Effector memory CD4-positive, alpha-beta T cell (primary cell): ENCODE data around the gene CCDC126.
"Not testable (repeated sequence)": the region's sequence is repeated elsewhere in the genome, so short reads cannot be mapped to it uniquely, and the experiment has no call there.

Source experiments
- DNase-seq, 3 donors: peaks; one replicate each; pipeline ENCODE4 v3.0.0-alpha.2; 2020
- H3K27ac ChIP-seq: 2 replicates; pipeline ENCODE4 v1.7.0; 2013; ENCODE audit warnings: mild to moderate bottlenecking, low read length, moderate library complexity; ENCODE audit not compliant: insufficient read depth, poor library complexity, severe bottlenecking
- H3K27me3 ChIP-seq: replicated peaks from 2 replicates; pipeline ENCODE4 v1.7.0; 2013; ENCODE audit warnings: mild to moderate bottlenecking, low read length; ENCODE audit not compliant: insufficient read depth, control insufficient read depth, poor library complexity, severe bottlenecking
- H3K36me3 ChIP-seq: 2 replicates; pipeline ENCODE4 v1.7.0; 2013; ENCODE audit warnings: mild to moderate bottlenecking, low read length, moderate library complexity; ENCODE audit not compliant: control insufficient read depth, insufficient read depth
- H3K4me1 ChIP-seq: 2 replicates; pipeline ENCODE4 v1.7.0; 2013; ENCODE audit warnings: low read length, mild to moderate bottlenecking; ENCODE audit not compliant: control insufficient read depth, insufficient read depth, poor library complexity, severe bottlenecking
- H3K4me3 ChIP-seq: 2 replicates; pipeline ENCODE4 v1.7.0; 2013; ENCODE audit warnings: low read length, low read depth, mild to moderate bottlenecking; ENCODE audit not compliant: insufficient read depth, poor library complexity, severe bottlenecking
- H3K9me3 ChIP-seq: 2 replicates; pipeline ENCODE4 v1.7.0; 2013; ENCODE audit warnings: mild to moderate bottlenecking, low read length, moderate library complexity; ENCODE audit not compliant: control insufficient read depth

CCDC126 gene

GRCh38 chr7:23661385-23661784, 64.2 kb downstream of the CCDC126 start:
- H3K4me3 ChIP-seq: no peak overlapping the region
- no peaks in the 10 kb centered on the region for H3K9me3 ChIP-seq
- no peaks in the 10 kb centered on the region for H3K27me3 ChIP-seq
- H3K27ac ChIP-seq: no peak overlapping the region
- DNase-seq: no peak
- no peaks in the 10 kb centered on the region for H3K36me3 ChIP-seq
- no peaks in the 10 kb centered on the region for H3K4me1 ChIP-seq

- H3K27me3 ChIP-seq: no peaks in the 10 kb centered on the region
- H3K4me1 ChIP-seq: no peaks in the 10 kb centered on the region
- no peak overlapping the region for H3K4me3 ChIP-seq
- DNase-seq: no peak
- H3K27ac ChIP-seq: no peak overlapping the region
- H3K36me3 ChIP-seq: no peaks in the 10 kb centered on the region
- no peaks in the 10 kb centered on the region for H3K9me3 ChIP-seq
Observed at GRCh38 chr7:23662124-23662983, 65.2 kb downstream of the CCDC126 start.

- H3K4me1 ChIP-seq: no peaks in the 10 kb centered on the region
- no peaks in the 10 kb centered on the region for H3K27me3 ChIP-seq
- H3K36me3 ChIP-seq: no peaks in the 10 kb centered on the region
- H3K4me3 ChIP-seq: no peak overlapping the region
- DNase-seq: no peak
- no peaks in the 10 kb centered on the region for H3K9me3 ChIP-seq
- H3K27ac ChIP-seq: no peak overlapping the region
Observed at GRCh38 chr7:23662984-23663313, 65.8 kb downstream of the CCDC126 start.

GRCh38 chr7:23664122-23664521, 66.9 kb downstream of the CCDC126 start:
- H3K4me1 ChIP-seq: no peaks in the 10 kb centered on the region
- H3K27ac ChIP-seq: no peak overlapping the region
- no peaks in the 10 kb centered on the region for H3K9me3 ChIP-seq
- no peak overlapping the region for H3K4me3 ChIP-seq
- H3K27me3 ChIP-seq: no peaks in the 10 kb centered on the region
- H3K36me3 ChIP-seq: no peaks in the 10 kb centered on the region
- DNase-seq: no peak

GRCh38 chr7:23672033-23672432, 74.9 kb downstream of the CCDC126 start:
- no peaks in the 10 kb centered on the region for H3K36me3 ChIP-seq
- no peak for DNase-seq
- H3K4me3 ChIP-seq: no peak overlapping the region
- H3K27ac ChIP-seq: no peak overlapping the region
- no peaks in the 10 kb centered on the region for H3K27me3 ChIP-seq
- H3K4me1 ChIP-seq: no peaks in the 10 kb centered on the region
- no peaks in the 10 kb centered on the region for H3K9me3 ChIP-seq

- Histone ChIP-seq H3K4me1 (peaks cover 7% of the 10 kb centered on the region), H3K27me3 (no peaks in the 10 kb centered on the region), H3K27ac (peak within 1 kb of the TSS; percentile 67), H3K9me3 (no peaks in the 10 kb centered on the region), H3K4me3 (peak within 1 kb of the TSS; percentile 96), H3K36me3 (no peaks in the 10 kb centered on the region)
- DNase-seq: peak; percentile 69 to 76 (median 76)
Observed at GRCh38 chr7:23679898-23680413, 82.8 kb downstream of the CCDC126 start, which contains the start of gene FAM221A. FAM221A (plus strand) TSS chr7:23680199; CDS start chr7:23680219, 20 bp downstream.

- peak overlapping the region; percentile 96 for H3K4me3 ChIP-seq
- no peaks in the 10 kb centered on the region for H3K36me3 ChIP-seq
- DNase-seq: peak; percentile 4 to 42 (median 35)
- no peaks in the 10 kb centered on the region for H3K27me3 ChIP-seq
- H3K27ac ChIP-seq: peak overlapping the region; percentile 67
- peaks cover 7% of the 10 kb centered on the region for H3K4me1 ChIP-seq
- H3K9me3 ChIP-seq: no peaks in the 10 kb centered on the region
Observed at GRCh38 chr7:23680414-23681405, 83.5 kb downstream of the CCDC126 start.

GRCh38 chr7:23684041-23684440, 86.9 kb downstream of the CCDC126 start:
- not testable (repeated sequence) for H3K27ac ChIP-seq, H3K4me3 ChIP-seq, H3K4me1 ChIP-seq, H3K9me3 ChIP-seq, H3K27me3 ChIP-seq, H3K36me3 ChIP-seq, DNase-seq

- DNase-seq: no peak
- Histone ChIP-seq H3K4me1 (peaks cover 5% of the 10 kb centered on the region), H3K27me3 (no peaks in the 10 kb centered on the region), H3K36me3 (no peaks in the 10 kb centered on the region), H3K4me3 (no peak overlapping the region), H3K9me3 (no peaks in the 10 kb centered on the region), H3K27ac (no peak overlapping the region)
Observed at GRCh38 chr7:23685731-23686130, 88.5 kb downstream of the CCDC126 start.
